ENCODE measurements around the gene IL17D. TPM values are rescaled to one million over a fixed set of nuclear protein-coding genes. Genes with fewer than 3 reads are reported as not detected.

IL17D gene
- total RNA-seq, 1 experiment from 2014 or later: 1.2 TPM

DNA sequence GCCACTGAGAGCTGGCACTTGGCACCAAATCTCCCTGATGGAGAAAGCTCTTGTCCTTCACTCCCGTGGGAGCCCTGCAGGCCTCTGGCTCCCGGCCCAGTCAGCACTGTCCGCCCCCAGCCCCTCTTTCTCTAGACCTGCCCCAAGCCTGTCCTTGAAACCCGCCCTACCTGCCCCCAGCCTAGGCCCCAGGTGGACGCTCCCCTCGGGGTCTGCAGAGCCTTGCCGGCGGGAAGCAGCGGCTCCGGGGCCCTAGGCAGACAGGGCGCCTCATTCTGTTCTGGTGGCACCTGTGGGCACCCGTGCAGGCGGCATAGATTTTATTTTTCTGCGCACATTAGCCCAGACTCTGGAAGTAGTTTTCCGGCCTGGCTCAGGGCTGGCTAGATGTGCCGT, 17.6 kb downstream of the IL17D start:
- Histone ChIP-seq H3K27me3 (ENCODE audit: insufficient read depth, low read length) (no peaks in the 10 kb centered on the region), H2BK15ac (ENCODE audit: low read depth, low read length) (no peak overlapping the region), H3K23ac (ENCODE audit: insufficient read length, low read depth, low read length) (no peak overlapping the region), H2BK20ac (ENCODE audit: low read depth, low read length, poor library complexity, severe bottlenecking) (no peak overlapping the region), H2BK12ac (ENCODE audit: insufficient read length, low read depth, low read length) (no peak overlapping the region), H3K4ac (ENCODE audit: low read depth, low read length) (no peak overlapping the region), H2BK120ac (ENCODE audit: low read depth, low read length, poor library complexity, severe bottlenecking) (no peak overlapping the region), H3K4me2 (ENCODE audit: insufficient read depth, insufficient read length, low read length) (no peak overlapping the region), H4K20me1 (ENCODE audit: control insufficient read depth, insufficient read depth, insufficient read length) (no peaks in the 10 kb centered on the region), H4K91ac (ENCODE audit: insufficient read length, low read depth, low read length) (no peak overlapping the region), H3K9me3 (ENCODE audit: control insufficient read depth, low read depth, low read length) (no peaks in the 10 kb centered on the region), H3K23me2 (ENCODE audit: insufficient read length, low read depth, low read length, poor library complexity, severe bottlenecking) (no peaks in the 10 kb centered on the region), H3K14ac (ENCODE audit: insufficient read depth, low read length) (no peak overlapping the region), H3T11ph (ENCODE audit: low read length) (no peak overlapping the region), H4K8ac (replicated peaks; ENCODE audit: insufficient read length, low read depth, low read length) (no peak overlapping the region), H2BK5ac (ENCODE audit: insufficient read length, low read length) (no peak overlapping the region), H3K18ac (ENCODE audit: insufficient read length, low read depth, low read length) (no peak overlapping the region), H3K79me2 (ENCODE audit: insufficient read depth, low read length) (no peaks in the 10 kb centered on the region), H3K27ac (ENCODE audit: insufficient read length, low read depth, low read length) (no peak overlapping the region), H2AK5ac (ENCODE audit: insufficient read length, low read length) (no peak overlapping the region), H3K9ac (ENCODE audit: extremely low read depth, insufficient read length, low read length) (no peak overlapping the region), H3K79me1 (ENCODE audit: insufficient read depth, low read depth, low read length, poor library complexity, severe bottlenecking) (no peaks in the 10 kb centered on the region), H3K56ac (ENCODE audit: insufficient read length, low read depth, low read length) (no peak overlapping the region), H4K5ac (ENCODE audit: insufficient read length, low read depth, low read length) (no peak overlapping the region), H2AFZ (ENCODE audit: low read length) (no peak overlapping the region), H3K4me1 (ENCODE audit: insufficient read depth, low read length) (no peaks in the 10 kb centered on the region)
- H3K9me3 Mint-ChIP-seq: no peaks in the 10 kb centered on the region
- H3K4me1 Mint-ChIP-seq: peaks cover 14% of the 10 kb centered on the region in 2 experiments
- peaks cover 33% of the 10 kb centered on the region for H3K27me3 Mint-ChIP-seq (ENCODE audit: low read depth)
- H3K27ac Mint-ChIP-seq: no peak overlapping the region; a peak in 1 of 7 replicates
- no peaks in the 10 kb centered on the region for H3K36me3 Mint-ChIP-seq (ENCODE audit: insufficient read depth in 1 of 3, low read depth in 3 of 3)
- WGBS (ENCODE audit: extremely low coverage, insufficient read length, low lambda C conversion rate): no CpG with 5 or more reads among the region's 16 CpGs
- no peak for TF ChIP-seq CTCF (conservative IDR thresholded peaks at IDR 0.05)
- peak overlapping the region; percentile 58 to 73 for H3K4me3 Mint-ChIP-seq
- no peak for DNase-seq

All from H9 (cell line).